Measurements from ENCODE around the gene ACOXL.

DNA sequence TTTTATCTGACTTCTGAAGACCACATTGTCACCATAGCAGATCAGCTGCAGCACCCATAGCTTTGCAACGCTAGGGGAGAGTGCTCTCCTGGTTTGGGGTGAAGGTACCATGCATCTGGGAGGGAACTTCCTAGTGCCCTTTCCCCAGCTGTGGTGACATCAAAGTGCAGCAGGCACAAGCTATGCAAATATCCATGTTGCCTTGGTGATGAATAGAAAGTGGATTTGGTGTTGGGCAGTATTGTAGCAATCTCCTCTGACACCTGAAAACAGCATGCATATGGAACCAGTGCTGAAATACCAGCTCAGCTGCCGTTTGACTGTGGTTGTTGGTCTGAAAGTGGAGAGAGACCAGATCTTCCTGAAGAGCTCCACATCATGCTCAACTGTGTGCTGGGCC, 425.4 kb downstream of the ACOXL start:
- no peak for TF ChIP-seq CTCF (IDR thresholded peaks at IDR 0.05)
- no peak for TF ChIP-seq POLR2A (IDR thresholded peaks at IDR 0.05)

Measured in esophagus squamous epithelium (tissue), 4 donors.